SK-N-SH treated with all-trans-retinoic acid at 6 μM for 48 hours (cell line): ENCODE data around the gene DRC7.

Source experiments
- ATAC-seq: fragments of 200-7000 bp; cut with Tn5 transposase; 3 replicates; pipeline ENCODE4 v1.9.1; 2020; ENCODE audit warnings: mild to moderate bottlenecking, moderate library complexity
- ARNTL ChIP-seq: fragments of 450-650 bp; formaldehyde crosslinking; IDR thresholded peaks from 2 replicates; pipeline ENCODE4 v1.5.0; 2020; ENCODE audit warnings: low read depth, mild to moderate bottlenecking, moderate library complexity, borderline replicate concordance
- BACH2 ChIP-seq: fragments of 250-450 bp; sonication (Bioruptor Pico); IDR thresholded peaks from 2 replicates; pipeline ENCODE4 v1.9.0; 2021; ENCODE audit warnings: mild to moderate bottlenecking, borderline replicate concordance
- CSDC2 ChIP-seq: fragments of 250-450 bp; sonication (Bioruptor Pico); IDR thresholded peaks from 2 replicates; pipeline ENCODE4 v1.5.0; 2020; ENCODE audit warnings: mild to moderate bottlenecking, moderate library complexity
- ESRRG ChIP-seq: fragments of 250-450 bp; sonication (Bioruptor Pico); IDR thresholded peaks from 2 replicates; pipeline ENCODE4 v1.6.1; 2021; ENCODE audit warnings: mild to moderate bottlenecking
- GLIS3 ChIP-seq: fragments of 250-450 bp; sonication (Bioruptor Pico); IDR thresholded peaks from 2 replicates; pipeline ENCODE4 v1.5.0; 2020; ENCODE audit warnings: mild to moderate bottlenecking, moderate library complexity
- OSR1 ChIP-seq: fragments of 250-450 bp; sonication (Bioruptor Pico); IDR thresholded peaks from 2 replicates; pipeline ENCODE4 v1.8.0; 2022; ENCODE audit warnings: moderate library complexity, mild to moderate bottlenecking, inconsistent platforms
- PPARA ChIP-seq: fragments of 250-450 bp; sonication (Bioruptor Pico); IDR thresholded peaks from 2 replicates; pipeline ENCODE4 v1.5.0; 2020; ENCODE audit warnings: mild to moderate bottlenecking, borderline replicate concordance
- RARB ChIP-seq: fragments of 250-450 bp; sonication (Bioruptor Pico); IDR thresholded peaks from 2 replicates; pipeline ENCODE4 v1.8.0; 2021; ENCODE audit warnings: mild to moderate bottlenecking, moderate library complexity
- TCF4 ChIP-seq: fragments of 250-450 bp; sonication (Bioruptor Pico); IDR thresholded peaks from 2 replicates; pipeline ENCODE4 v1.8.0; 2021; ENCODE audit warnings: mild to moderate bottlenecking, moderate library complexity, borderline replicate concordance
- TOX ChIP-seq: fragments of 250-450 bp; sonication (Bioruptor Pico); IDR thresholded peaks from 2 replicates; pipeline ENCODE4 v1.8.0; 2021; ENCODE audit warnings: mild to moderate bottlenecking, moderate library complexity, borderline replicate concordance
- TSHZ2 ChIP-seq: fragments of 250-450 bp; sonication (Bioruptor Pico); IDR thresholded peaks from 2 replicates; pipeline ENCODE4 v1.5.0; 2020; ENCODE audit warnings: mild to moderate bottlenecking, moderate library complexity
- ZC3H10 ChIP-seq: fragments of 250-450 bp; sonication (Bioruptor Pico); IDR thresholded peaks from 2 replicates; pipeline ENCODE4 v1.5.1; 2021; ENCODE audit warnings: mild to moderate bottlenecking, moderate library complexity
- ZFP30 ChIP-seq: fragments of 450-650 bp; formaldehyde crosslinking; IDR thresholded peaks from 2 replicates; pipeline ENCODE4 v1.5.0; 2022; ENCODE audit warnings: mild to moderate bottlenecking, moderate library complexity
- ZNF565 ChIP-seq: fragments of 450-650 bp; formaldehyde crosslinking; conservative IDR thresholded peaks from 2 replicates; pipeline ENCODE4 v1.5.0; 2020; ENCODE audit warnings: low read depth, mild to moderate bottlenecking, moderate library complexity
- TF ChIP-seq, protein P1 (sequence below): fragments of 250-450 bp; sonication (Bioruptor Pico); IDR thresholded peaks from 2 replicates; pipeline ENCODE4 v1.5.1; 2021; ENCODE audit warnings: mild to moderate bottlenecking, moderate library complexity
- TF ChIP-seq, protein P2 (sequence below): fragments of 250-450 bp; sonication (Bioruptor Pico); IDR thresholded peaks from 2 replicates; pipeline ENCODE4 v1.8.0; 2020; ENCODE audit warnings: mild to moderate bottlenecking, moderate library complexity, borderline replicate concordance
- TF ChIP-seq, protein P3 (sequence below): fragments of 250-450 bp; sonication (Bioruptor Pico); IDR thresholded peaks from 2 replicates; pipeline ENCODE4 v1.8.0; 2021; ENCODE audit warnings: low read depth, mild to moderate bottlenecking, moderate library complexity, borderline replicate concordance

DRC7 gene

DNA sequence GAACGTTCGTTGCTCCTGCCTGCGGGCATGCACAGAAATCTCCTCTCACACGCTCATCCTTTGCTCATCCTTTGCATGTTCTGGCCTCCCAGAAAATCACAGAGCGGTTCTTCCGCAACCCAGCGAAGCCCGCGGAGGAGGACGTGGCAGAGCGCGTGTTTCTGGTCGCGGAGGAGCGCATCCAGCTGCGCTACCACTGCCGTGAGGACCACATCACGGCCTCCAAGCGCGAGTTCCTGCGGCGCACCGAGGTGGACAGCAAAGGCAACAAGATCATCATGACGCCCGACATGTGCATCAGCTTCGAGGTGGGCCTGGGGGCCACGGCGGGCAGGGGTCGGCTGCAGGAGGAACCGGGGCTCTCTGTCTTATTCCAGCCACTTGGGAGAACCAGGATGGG is 31.4 kb downstream of the DRC7 start:
- no peak for ATAC-seq
- TF ChIP-seq CSDC2 (no peak), BACH2 (CRISPR knock-in tag) (no peak)
- TF ChIP-seq, all 23 proteins: peak for 0

DNA sequence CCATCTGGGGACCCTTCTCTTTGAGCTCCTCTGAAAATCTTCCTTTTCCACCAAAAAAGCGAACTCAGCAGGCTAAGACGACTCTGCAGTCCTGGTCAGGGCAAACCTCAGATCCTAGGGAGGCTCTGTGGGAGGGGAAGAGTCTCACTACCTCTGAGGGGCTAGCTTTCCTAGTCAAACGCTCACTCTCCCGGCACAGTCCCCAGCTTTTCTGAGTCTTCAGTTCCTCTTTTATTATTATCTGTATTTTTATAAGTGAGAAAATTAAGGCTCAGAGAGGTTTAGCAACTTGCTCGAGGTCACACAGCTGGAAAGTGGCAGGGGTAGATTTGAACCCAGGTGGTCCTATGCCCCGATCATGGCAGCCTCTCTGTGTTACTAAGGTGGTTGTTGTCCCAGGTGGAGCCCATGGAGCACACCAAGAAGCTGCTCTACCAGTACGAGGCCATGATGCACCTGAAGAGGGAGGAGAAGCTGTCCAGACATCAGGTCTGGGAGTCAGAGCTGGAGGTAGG is 31.9 kb downstream of the DRC7 start:
- TF ChIP-seq ARNTL (CRISPR knock-in tag) (no peak), ESRRG (no peak), BACH2 (CRISPR knock-in tag) (no peak), TOX (CRISPR knock-in tag) (no peak), ZC3H10 (CRISPR knock-in tag) (no peak), PPARA (CRISPR knock-in tag) (no peak), RARB (CRISPR knock-in tag) (no peak), TSHZ2 (CRISPR knock-in tag) (no peak)
- TF ChIP-seq, protein P1, sequence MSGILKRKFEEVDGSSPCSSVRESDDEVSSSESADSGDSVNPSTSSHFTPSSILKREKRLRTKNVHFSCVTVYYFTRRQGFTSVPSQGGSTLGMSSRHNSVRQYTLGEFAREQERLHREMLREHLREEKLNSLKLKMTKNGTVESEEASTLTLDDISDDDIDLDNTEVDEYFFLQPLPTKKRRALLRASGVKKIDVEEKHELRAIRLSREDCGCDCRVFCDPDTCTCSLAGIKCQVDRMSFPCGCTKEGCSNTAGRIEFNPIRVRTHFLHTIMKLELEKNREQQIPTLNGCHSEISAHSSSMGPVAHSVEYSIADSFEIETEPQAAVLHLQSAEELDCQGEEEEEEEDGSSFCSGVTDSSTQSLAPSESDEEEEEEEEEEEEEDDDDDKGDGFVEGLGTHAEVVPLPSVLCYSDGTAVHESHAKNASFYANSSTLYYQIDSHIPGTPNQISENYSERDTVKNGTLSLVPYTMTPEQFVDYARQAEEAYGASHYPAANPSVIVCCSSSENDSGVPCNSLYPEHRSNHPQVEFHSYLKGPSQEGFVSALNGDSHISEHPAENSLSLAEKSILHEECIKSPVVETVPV = no peak
- TF ChIP-seq, protein P2, sequence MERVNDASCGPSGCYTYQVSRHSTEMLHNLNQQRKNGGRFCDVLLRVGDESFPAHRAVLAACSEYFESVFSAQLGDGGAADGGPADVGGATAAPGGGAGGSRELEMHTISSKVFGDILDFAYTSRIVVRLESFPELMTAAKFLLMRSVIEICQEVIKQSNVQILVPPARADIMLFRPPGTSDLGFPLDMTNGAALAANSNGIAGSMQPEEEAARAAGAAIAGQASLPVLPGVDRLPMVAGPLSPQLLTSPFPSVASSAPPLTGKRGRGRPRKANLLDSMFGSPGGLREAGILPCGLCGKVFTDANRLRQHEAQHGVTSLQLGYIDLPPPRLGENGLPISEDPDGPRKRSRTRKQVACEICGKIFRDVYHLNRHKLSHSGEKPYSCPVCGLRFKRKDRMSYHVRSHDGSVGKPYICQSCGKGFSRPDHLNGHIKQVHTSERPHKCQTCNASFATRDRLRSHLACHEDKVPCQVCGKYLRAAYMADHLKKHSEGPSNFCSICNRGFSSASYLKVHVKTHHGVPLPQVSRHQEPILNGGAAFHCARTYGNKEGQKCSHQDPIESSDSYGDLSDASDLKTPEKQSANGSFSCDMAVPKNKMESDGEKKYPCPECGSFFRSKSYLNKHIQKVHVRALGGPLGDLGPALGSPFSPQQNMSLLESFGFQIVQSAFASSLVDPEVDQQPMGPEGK = no peak
- TF ChIP-seq, all 23 proteins: peak for 0
- no peak for ATAC-seq

DNA sequence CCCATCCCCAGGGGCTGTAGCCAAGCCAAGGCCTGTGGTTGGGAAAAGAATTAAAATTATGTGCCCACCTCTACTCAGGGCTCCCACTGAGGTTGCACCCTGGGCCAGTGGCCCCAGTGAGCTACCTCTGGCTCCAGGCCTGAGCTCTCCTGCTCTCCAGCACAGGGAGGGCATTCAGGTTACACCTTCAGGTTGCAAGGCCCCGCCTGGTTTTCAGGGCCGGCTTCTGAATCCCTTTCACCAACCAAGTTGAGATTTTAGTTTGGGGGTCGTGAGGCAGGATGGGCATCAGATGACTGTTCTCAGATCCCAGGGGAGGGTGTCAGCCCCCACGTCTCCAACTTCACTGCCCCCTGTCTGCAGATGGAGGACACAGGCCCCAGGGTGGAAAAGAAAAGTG is 33.0 kb downstream of the DRC7 start:
- no peak for TF ChIP-seq TOX (CRISPR knock-in tag)
- TF ChIP-seq CSDC2 = no peak
- TF ChIP-seq ZC3H10 (CRISPR knock-in tag) = no peak
- TF ChIP-seq TCF4 (CRISPR knock-in tag) = no peak
- TF ChIP-seq RARB (CRISPR knock-in tag) = no peak
- no peak for TF ChIP-seq GLIS3 (CRISPR knock-in tag)
- TF ChIP-seq ARNTL (CRISPR knock-in tag) = no peak

GRCh38 chr16:57728336-57729181 is 34.0 kb downstream of the DRC7 start:
- TF ChIP-seq ZC3H10 (CRISPR knock-in tag) = no peak
- TF ChIP-seq, protein P1 = no peak
- no peak for TF ChIP-seq TSHZ2 (CRISPR knock-in tag)
- TF ChIP-seq ARNTL (CRISPR knock-in tag) = no peak
- TF ChIP-seq, protein P3, sequence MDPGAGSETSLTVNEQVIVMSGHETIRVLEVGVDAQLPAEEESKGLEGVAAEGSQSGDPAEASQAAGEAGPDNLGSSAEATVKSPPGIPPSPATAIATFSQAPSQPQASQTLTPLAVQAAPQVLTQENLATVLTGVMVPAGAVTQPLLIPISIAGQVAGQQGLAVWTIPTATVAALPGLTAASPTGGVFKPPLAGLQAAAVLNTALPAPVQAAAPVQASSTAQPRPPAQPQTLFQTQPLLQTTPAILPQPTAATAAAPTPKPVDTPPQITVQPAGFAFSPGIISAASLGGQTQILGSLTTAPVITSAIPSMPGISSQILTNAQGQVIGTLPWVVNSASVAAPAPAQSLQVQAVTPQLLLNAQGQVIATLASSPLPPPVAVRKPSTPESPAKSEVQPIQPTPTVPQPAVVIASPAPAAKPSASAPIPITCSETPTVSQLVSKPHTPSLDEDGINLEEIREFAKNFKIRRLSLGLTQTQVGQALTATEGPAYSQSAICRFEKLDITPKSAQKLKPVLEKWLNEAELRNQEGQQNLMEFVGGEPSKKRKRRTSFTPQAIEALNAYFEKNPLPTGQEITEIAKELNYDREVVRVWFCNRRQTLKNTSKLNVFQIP = no peak
- no peak for TF ChIP-seq ZFP30
- TF ChIP-seq, protein P2 = no peak
- no peak for TF ChIP-seq OSR1 (CRISPR knock-in tag)
- TF ChIP-seq BACH2 (CRISPR knock-in tag) = no peak
- TF ChIP-seq ESRRG = no peak
- no peak for TF ChIP-seq CSDC2
- no peak for TF ChIP-seq ZNF565 (CRISPR knock-in tag)
- no peak for TF ChIP-seq GLIS3 (CRISPR knock-in tag)
- no peak for ATAC-seq

More for the DNA sequence above, 33.0 kb downstream of the DRC7 start:
- ATAC-seq = no peak
